Skeletal muscle tissue (tissue), 5 donors: ENCODE data around the gene IL23A. TPM values are rescaled to one million over a fixed set of nuclear protein-coding genes. Genes with fewer than 3 reads are reported as not detected.

ENCODE experiments used
- H3K27ac ChIP-seq: one replicate; pipeline ENCODE4 v1.7.0; 2013; ENCODE audit warnings: mild to moderate bottlenecking, low read depth, low read length, inconsistent platforms
- H3K27me3 ChIP-seq, 3 donors: one replicate each; pipeline ENCODE4 v1.7.0; 2013; ENCODE audit warnings: low read length in 3 of 3; ENCODE audit not compliant: control insufficient read depth in 3 of 3, insufficient read depth in 3 of 3
- H3K36me3 ChIP-seq, 3 donors: one replicate each; pipeline ENCODE4 v1.7.0; 2013; ENCODE audit warnings: low read length in 3 of 3; ENCODE audit not compliant: control insufficient read depth in 3 of 3, insufficient read depth in 3 of 3
- H3K4me1 ChIP-seq, 3 donors: one replicate each; pipeline ENCODE4 v1.7.0; 2013; ENCODE audit warnings: low read length in 3 of 3, mild to moderate bottlenecking in 3 of 3; ENCODE audit not compliant: control insufficient read depth in 3 of 3, insufficient read depth in 3 of 3
- H3K4me3 ChIP-seq, 3 donors: one replicate each; pipeline ENCODE4 v1.7.0; 2013; ENCODE audit warnings: low read length in 3 of 3
- H3K9ac ChIP-seq, 3 donors: one replicate each; pipeline ENCODE4 v1.7.0; 2013; ENCODE audit warnings: low read length in 3 of 3, mild to moderate bottlenecking in 3 of 3, moderate library complexity in 2 of 3, low read depth in 1 of 3
- H3K9me3 ChIP-seq, 3 donors: one replicate each; pipeline ENCODE4 v1.7.0; 2013; ENCODE audit warnings: low read length in 3 of 3; ENCODE audit not compliant: control insufficient read depth in 3 of 3
- small RNA-seq: library from RNA; depleted of rRNA; stranded (forward); fragments of <200 nt; gene quantifications from one replicate; pipeline ENCODE3, GENCODE V24; 2014
- total RNA-seq: library from RNA; depleted of rRNA; stranded (reverse); fragments of >200 nt; gene quantifications from one replicate; pipeline ENCODE4 v1.2.3, GENCODE V29; 2014
- donor health status: Osteomylitis.

The IL23A gene
- total RNA-seq, 1 donor from 2014 or later: not detected

GRCh38 chr12:56377310-56377988, 38.8 kb downstream of the IL23A start:
- Histone ChIP-seq H3K9ac (no peak overlapping the region), H3K36me3 (no peaks in the 10 kb centered on the region), H3K27me3 (no peaks in the 10 kb centered on the region), H3K27ac (no peak overlapping the region), H3K9me3 (no peaks in the 10 kb centered on the region), H3K4me1 (no peaks in the 10 kb centered on the region), H3K4me3 (no peak overlapping the region)

- no peak overlapping the region for H3K4me3 ChIP-seq
- no peaks in the 10 kb centered on the region for H3K9me3 ChIP-seq
- no peaks in the 10 kb centered on the region for H3K4me1 ChIP-seq
- no peak overlapping the region for H3K27ac ChIP-seq
- no peaks in the 10 kb centered on the region for H3K36me3 ChIP-seq
- H3K27me3 ChIP-seq: no peaks in the 10 kb centered on the region
- no peak overlapping the region for H3K9ac ChIP-seq
Observed at GRCh38 chr12:56377989-56378316, 39.3 kb downstream of the IL23A start.

GRCh38 chr12:56382611-56383010, 43.9 kb downstream of the IL23A start:
- Histone ChIP-seq H3K9me3 (no peaks in the 10 kb centered on the region), H3K36me3 (no peaks in the 10 kb centered on the region), H3K9ac (no peak overlapping the region), H3K4me1 (no peaks in the 10 kb centered on the region), H3K4me3 (no peak overlapping the region), H3K27me3 (no peaks in the 10 kb centered on the region), H3K27ac (no peak overlapping the region)

- Histone ChIP-seq H3K4me1 (no peaks in the 10 kb centered on the region), H3K36me3 (no peaks in the 10 kb centered on the region), H3K27me3 (no peaks in the 10 kb centered on the region), H3K9me3 (no peaks in the 10 kb centered on the region), H3K9ac (no peak overlapping the region), H3K4me3 (no peak overlapping the region), H3K27ac (no peak overlapping the region)
Observed at GRCh38 chr12:56385873-56386272, 47.2 kb downstream of the IL23A start.

- Histone ChIP-seq H3K4me3 (no peak overlapping the region), H3K9ac (no peak overlapping the region), H3K36me3 (no peaks in the 10 kb centered on the region), H3K4me1 (no peaks in the 10 kb centered on the region), H3K9me3 (no peaks in the 10 kb centered on the region), H3K27ac (no peak overlapping the region), H3K27me3 (no peaks in the 10 kb centered on the region)
Observed at GRCh38 chr12:56387152-56387736, 48.6 kb downstream of the IL23A start.

GRCh38 chr12:56389412-56389811, 50.7 kb downstream of the IL23A start:
- Histone ChIP-seq H3K27ac (no peak overlapping the region), H3K9ac (no peak overlapping the region), H3K27me3 (no peaks in the 10 kb centered on the region), H3K4me1 (no peaks in the 10 kb centered on the region), H3K4me3 (no peak overlapping the region), H3K9me3 (no peaks in the 10 kb centered on the region), H3K36me3 (no peaks in the 10 kb centered on the region)

Small RNAs within 50 kb of the gene (small RNA-seq; reads per million reads assigned to genes)
- not detected for gene RNU7-40P

Other genes starting within 250 kb of the IL23A start
- gene PA2G4, start 234.3 kb upstream of the IL23A start, total RNA-seq: 53.8 TPM
- 4,392 TPM for gene RPL41, start 222.3 kb upstream of the IL23A start, total RNA-seq
- 5.7 TPM for gene ZC3H10, start 220.6 kb upstream of the IL23A start, total RNA-seq
- 149 TPM for gene ESYT1, start 210.6 kb upstream of the IL23A start, total RNA-seq
- gene MYL6B, start 186.3 kb upstream of the IL23A start, total RNA-seq: 451 TPM
- 859 TPM for gene MYL6, start 180.5 kb upstream of the IL23A start, total RNA-seq
- 43.8 TPM for gene SMARCC2, start 149.4 kb upstream of the IL23A start, total RNA-seq
- gene RNF41, start 117.0 kb upstream of the IL23A start, total RNA-seq: 30.8 TPM
- gene NABP2, start 114.5 kb upstream of the IL23A start, total RNA-seq: 14.1 TPM
- not detected for gene SLC39A5, start 108.8 kb upstream of the IL23A start, total RNA-seq
- gene ANKRD52, start 80.5 kb upstream of the IL23A start, total RNA-seq: 6.8 TPM
- gene COQ10A, start 71.9 kb upstream of the IL23A start, total RNA-seq: 12.0 TPM
- 137 TPM for gene CS, start 38.6 kb upstream of the IL23A start, total RNA-seq
- 25.1 TPM for gene CNPY2, start 22.9 kb upstream of the IL23A start, total RNA-seq
- 19.3 TPM for gene PAN2, start 4.9 kb upstream of the IL23A start, total RNA-seq
- 85.6 TPM for gene STAT2, start 21.2 kb downstream of the IL23A start, total RNA-seq
- not detected for gene APOF, start 24.0 kb downstream of the IL23A start, total RNA-seq
- 5.2 TPM for gene TIMELESS, start 110.5 kb downstream of the IL23A start, total RNA-seq
- gene MIP, start 115.8 kb downstream of the IL23A start, total RNA-seq: not detected
- gene SPRYD4, start 129.7 kb downstream of the IL23A start, total RNA-seq: 2.1 TPM
- gene GLS2, start 149.3 kb downstream of the IL23A start, total RNA-seq: not detected
- 12.5 TPM for gene RBMS2, start 182.9 kb downstream of the IL23A start, total RNA-seq